GM15510 (cell line): ENCODE measurements around the gene TAL1.

Source experiments
- POLR2A ChIP-seq: IDR thresholded peaks from 3 replicates; pipeline ENCODE4 v1.6.1; 2011; ENCODE audit warnings: borderline replicate concordance; ENCODE audit not compliant: insufficient read length; ENCODE audit errors: extremely low read depth

The TAL1 gene

DNA sequence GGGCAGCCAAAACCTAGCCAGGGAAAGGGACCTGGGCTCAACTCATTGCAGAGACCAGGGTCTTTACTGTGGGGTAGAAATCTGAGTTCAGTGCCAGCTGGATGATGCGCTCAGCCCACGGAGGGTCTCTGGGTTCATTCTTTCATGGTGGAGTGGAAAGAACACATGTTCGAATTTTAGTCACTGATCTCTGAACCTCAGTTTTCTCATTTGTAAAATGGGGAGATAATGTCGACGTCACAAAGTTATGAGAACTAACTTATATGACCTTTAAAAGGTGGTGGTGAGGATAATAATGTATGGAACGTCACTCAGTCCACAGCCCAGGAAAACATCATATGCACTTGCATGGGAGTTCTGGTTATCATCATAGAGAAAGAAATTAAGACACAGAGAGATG, 1.2 kb upstream of the TAL1 start:
- TF ChIP-seq POLR2A = no peak

DNA sequence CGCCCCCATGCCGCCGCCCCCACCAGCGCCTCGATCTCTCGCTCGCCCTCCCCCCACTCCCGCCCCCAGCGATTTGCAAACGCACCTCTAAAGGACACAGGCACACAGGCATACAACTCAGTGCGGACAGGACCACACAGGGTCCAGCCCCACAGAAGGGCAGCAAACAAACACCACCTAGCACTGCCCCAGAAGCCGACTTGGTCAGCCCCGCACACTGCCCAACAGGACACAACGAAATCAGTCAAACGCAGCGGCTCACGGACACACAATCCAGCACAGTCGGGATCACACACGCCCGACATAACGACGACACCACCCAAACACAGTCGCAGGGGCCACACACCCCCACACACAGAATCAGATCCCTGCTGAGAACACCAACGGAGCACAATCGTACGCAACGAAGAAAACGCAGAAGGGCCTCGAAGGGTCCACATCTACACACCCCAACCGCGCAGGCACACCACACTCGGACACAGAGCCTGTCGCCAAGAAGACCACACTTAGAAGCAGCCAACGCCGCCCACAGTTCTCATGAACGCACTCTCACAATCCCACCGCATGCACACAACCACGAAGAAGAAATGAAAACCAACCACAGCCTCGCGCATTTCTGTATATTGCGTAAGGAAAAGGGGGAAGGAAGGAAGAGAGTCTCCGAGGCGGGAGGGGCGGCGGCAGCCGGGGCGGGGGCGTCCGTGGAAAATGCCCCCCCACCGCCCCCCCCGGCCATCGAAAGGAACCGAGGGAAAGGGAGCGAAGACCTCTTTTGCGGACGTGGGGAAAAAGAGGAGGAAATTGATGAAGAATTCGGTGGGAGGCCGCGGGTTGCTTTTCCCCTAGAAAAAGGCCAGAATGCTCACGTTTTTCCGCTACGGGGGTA, 481 bp downstream of the TAL1 start:
- no peak for TF ChIP-seq POLR2A

DNA sequence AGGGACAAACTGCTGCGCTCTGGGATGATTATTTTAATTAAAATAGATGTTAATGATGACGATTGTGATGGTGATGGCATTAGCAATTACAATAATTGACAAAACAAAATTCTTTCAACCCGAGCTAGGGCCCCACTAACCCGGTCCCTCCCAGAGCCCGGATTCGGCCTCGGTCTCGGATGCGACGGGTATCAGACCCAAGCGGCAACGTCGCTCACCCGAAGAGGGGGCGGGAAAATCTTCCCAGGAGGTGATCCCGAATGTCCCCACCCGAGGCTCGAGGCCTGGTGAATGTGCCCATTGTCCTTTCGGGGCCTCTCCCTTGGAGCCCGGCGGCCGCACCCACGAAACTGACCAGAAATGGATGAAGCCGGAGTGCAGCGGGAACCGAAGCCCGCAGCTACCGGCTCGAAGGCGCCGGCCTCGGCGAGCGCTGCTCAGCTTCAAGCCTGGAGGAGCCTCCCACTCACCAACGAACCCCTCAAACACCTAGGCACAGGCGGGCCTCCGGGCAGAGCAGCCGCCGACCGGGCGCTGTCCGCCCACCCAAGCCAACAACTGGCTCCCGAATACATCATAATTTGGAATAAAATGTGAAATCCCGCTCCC, 1.2 kb downstream of the TAL1 start:
- TF ChIP-seq POLR2A = no peak

DNA sequence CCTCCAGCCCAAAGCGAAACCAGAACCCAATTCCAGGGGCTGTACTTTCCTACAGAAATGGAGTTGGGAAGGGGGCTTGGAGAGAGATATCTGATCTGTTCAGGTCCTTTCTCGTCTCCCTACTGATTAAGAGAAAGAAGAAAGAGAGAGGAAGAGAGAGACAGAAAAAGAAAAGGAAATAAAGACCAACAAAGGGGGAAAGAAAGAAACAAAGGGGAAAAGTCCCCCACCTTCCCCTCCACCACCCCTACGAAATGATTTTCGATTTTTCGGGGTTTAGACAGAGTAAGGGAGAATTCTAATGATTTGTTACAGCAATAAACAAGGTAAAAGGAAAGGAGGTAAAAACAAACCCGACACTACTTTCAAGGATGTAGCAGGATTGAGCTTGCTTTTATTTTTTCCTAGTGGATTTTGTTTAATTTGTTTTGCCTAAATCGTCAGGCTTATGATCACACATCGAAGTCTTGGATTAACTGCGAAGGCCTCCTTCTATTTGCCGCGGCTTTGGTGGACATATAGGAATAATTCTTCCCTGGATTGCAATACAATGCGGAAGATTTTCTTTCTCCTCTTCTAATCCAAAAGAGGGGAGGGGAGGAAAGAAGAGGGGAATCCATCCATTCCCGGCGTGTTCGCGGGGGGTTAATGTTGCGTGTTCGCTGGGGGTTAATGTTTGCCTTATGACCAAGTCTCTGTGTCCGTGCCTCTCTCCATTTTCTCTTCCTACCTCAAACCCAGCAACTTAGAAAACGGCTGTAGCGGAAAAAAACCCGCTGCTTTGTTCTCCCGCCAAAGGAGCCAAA, 1.9 kb downstream of the TAL1 start:
- TF ChIP-seq POLR2A = no peak

DNA sequence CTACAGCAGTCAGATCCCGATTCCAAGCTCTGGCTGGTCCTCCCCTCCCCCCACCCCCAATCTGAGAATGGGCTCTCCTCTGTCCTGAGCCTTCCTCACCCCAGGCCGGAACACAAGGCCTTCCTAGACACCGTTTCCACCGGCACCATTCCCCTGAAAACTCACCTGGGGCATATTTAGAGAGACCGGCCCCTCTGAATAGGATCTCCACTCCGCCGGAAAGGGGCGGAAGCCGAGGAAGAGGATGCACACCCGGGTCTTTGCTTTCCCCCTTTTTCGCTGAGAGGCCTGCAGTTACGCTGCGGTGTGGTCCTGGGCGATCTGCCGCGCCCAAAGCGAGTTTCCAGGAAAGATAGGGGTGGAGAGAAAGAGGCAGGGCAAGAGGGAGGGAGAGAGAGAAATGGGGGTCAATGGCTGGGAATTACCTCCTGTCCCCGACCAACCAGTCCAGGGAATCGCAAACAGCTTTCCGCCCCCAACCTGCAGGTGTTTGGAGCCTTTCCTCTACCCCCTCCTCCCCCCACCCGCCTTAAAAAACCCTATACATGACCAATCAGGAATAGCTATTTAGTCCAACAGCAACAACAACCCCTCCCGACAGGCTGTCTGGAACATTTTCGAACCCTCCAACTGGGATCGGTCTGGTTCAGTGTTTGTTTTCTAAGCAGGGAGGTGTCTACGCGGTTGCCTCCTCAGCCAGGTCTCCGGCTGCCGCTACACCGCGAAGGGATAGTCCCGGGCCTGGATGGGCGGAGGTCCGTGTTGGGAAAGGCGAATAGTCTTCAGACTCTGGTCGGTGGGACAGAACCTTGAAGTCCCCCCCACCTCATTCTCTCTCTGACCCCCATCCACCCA, 2.8 kb downstream of the TAL1 start:
- no peak for TF ChIP-seq POLR2A

DNA sequence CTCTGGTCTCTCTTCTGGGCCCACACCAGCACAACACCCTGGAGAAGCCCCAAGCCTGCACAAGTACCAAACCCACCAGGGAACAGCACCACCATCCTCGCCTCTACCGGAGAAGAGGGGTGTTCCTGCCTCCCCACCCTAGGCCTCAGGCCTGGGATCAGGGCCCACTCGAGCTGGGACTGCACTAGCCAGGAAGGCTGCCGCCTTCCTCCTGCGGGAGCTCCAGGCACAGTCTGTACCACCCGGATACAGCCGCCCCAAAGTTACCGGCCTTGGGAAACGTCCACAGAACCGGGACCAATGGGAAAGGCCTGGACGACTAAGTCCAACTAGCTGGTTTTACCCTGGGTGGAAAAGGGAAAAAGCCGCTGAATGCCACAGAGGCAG, 3.4 kb downstream of the TAL1 start:
- no peak for TF ChIP-seq POLR2A

DNA sequence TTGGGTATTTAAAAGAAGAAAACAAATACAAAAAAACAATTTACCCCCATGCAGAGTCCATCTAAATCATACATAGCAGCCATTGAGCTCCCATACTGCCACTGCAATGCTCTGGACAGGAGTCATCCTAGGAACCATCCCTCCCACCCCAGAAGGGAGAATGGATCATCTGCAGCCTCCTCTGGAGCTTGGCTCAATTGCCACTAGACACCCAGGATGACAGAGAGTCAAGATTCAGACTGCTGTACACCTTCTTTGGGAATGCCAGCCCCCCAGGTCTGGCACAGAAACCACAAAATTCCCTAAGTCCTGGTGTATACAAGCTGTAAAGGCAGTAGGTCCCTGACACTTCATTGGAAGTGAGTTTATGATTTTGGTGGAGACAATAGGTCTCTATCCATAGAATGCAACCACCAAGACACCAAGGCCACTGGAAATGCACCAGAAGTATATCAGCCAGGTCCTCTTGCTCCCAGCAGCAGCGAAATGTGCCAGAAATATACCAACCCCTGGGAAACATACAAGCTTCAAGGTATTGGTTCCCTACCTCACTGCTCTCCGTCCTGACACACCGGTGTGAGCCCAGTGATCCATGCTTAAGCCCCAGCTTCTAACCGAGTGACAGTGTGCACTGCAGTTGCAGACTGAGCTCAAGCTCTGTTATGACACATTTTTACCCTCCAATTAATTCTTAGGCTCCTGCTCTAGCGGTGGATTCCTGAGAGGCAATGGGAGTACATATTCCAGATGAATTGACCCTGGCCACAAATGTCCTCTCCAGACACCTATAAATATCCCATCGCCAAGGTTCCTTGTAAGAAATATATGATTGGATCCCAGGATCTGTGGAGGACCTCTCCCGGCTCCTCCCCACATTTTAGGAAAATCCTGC, 4.4 kb downstream of the TAL1 start:
- TF ChIP-seq POLR2A = no peak

DNA sequence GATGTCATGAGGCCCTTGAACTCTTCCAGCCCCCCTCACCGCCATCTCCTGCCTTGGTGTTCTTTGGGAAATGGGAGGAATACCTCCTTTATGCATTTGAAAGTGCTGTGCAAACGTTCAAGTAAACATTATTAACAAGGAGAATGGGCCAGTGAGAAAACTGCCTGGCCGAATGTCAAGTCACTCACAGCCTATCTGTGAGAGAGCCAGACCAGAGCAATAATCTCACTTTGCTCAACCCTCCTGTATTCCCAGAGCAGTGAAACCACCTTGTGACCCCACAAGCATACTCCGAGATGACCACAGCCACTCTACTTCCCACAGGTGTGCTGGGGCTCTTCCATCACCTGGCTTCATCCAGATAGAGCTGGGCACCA, 5.2 kb downstream of the TAL1 start:
- TF ChIP-seq POLR2A = no peak

DNA sequence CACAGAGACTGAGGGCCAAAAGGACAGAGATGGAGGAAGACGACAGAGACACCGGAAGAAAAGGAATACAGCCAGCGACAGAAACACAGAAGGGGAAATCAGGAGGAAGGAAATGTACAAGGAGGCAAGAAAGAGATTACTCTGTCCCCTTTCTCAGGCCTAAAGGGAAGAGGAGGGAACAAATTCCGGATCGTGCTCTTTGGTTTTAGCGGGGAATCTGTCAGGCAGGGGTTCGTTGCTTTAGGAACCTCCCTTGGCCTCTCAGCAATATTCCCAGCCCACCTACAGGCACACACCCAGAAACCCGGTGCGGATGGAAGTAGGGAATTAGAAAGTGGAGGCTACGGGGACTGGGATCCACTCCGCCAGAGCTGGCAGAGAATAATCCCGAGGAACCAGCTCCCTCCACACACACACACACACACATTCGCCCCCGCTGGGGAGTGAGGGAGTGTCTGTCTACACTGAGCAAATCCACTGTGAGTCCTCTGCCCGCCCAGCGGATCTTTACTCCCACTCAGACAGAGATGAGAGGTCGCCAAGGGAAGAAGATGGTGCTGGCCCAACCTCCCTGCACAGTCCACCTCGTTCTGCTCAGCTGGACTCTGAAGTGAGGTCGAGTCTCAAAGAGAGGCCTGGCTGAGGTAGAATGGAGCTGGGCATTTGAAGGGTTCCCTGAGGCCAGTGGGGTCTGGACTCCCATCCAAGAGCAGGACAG, 5.7 kb downstream of the TAL1 start:
- no peak for TF ChIP-seq POLR2A

DNA sequence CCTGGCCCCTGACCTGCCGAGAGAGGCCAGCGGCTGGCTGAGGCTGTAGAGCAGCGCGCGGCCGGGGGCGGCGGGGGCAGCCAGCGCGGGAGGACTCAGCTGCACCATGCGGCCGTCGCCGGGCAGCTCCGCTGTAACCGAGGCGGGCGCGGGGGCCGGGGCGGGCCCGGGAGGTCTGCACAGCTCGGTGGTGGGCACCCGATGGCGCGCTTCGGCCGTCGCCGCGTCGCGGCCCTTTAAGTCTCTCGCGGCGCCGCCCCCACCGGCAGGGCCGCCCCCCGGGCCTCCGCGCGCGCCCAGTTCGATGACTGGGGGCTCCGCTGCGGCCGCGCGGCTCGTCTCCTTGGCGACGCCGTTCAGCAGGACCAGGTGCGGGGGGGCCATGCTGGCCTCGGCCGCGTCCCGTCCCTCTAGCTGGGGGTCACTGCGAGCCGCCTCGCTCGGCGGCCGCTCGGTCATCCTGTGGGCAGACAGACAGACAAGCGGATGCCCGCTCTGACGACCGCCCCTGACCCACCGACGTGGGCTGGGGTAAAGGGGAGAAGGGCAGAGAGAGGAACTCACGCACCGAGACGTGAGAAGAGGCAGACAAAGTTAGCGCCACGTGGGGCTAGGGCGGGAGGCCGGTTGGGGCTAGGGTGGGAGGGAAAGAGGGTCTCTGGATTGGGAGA, 6.5 kb downstream of the TAL1 start:
- TF ChIP-seq POLR2A = no peak

DNA sequence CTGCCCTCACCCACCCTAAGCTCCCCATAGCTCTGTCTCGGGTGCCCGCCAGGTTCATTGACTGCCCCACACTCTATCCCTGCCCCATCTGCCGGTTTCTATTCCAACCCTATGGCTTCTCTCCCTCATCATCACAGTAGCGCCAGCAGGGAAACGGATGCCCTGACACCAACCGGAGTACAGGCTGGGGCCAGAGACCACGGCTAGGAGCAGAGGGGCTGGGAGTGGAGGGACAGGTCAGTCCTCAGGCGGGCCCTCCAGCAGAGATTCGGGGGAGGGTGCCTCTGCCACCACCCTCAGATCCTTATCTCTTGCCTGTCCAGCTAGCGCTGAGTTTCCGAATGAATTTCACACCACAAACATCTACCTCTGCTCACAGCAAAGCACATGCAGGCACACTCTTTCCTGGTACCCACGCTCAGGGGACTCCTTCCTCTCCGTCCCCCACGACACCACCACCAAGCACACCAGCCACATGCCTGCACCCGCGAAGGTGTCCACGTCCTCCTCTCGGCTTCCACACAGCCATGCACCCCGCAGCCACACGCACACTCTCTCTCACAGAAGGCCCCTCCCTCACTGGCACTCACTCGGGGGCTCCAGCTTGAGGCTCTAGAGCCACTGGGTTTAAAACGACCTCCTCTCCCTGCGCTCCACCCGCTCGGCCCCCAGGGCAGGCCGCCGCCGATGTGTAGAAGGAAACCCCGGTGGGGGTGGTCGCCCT, 7.2 kb downstream of the TAL1 start:
- no peak for TF ChIP-seq POLR2A

DNA sequence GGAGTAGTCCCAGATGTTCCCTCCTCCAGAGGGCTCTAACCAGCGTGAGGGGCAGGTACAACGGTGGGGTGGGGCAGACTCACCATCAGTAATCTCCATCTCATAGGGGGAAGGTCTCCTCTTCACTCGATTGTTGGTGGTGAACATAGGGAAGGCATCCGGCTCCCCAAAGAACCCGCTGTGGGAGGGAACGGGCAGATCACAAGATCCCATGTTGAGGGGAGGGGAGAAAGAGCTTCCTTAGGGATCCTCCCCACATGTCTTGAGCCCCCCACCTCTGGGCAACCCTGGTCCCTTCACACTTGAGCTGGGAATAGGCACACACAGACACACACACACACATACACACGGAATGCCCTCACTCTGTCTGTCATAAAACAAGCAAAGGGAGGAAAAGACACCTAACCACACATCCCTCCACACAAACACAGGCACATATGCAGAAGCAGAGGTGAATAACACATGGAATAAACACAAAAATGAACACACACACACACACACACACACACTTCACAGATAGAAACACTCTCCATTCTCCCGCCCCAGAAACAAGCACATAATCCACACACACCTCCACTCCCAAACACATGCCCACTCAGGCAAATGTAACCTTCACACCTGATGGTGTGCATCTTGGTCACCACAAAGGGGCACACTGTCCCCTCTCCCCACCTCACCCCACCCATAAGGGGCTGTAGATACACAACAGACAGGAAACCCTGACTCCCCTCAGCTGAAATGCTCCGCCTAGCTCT, 7.9 kb downstream of the TAL1 start:
- no peak for TF ChIP-seq POLR2A
